ENCODE data around the gene PODXL. TPM values are rescaled to one million over a fixed set of nuclear protein-coding genes. Genes with fewer than 3 reads are reported as not detected.

Gene PODXL
- total and polyA plus RNA-seq, 10 of the 15 experiments (the other 5 are each of a cell fraction or from before 2014, with no cell fraction given): 0.04 to 1.8 (median 0.38) TPM

GRCh38 chr7:131513245-131514061 is 43.0 kb downstream of the PODXL start (continued):
- TF ChIP-seq ESRRA (IDR thresholded peaks at IDR 0.05; ENCODE audit: low read length) (no peak), NR2C1 (IDR thresholded peaks at IDR 0.05) (no peak), BCL11A (IDR thresholded peaks at IDR 0.05; ENCODE audit: low read depth, low read length) (no peak), MTA2 (IDR thresholded peaks at IDR 0.05; ENCODE audit: low read depth) (no peak), PML (IDR thresholded peaks at IDR 0.05; ENCODE audit: low read length) (no peak), MLLT1 (IDR thresholded peaks at IDR 0.05) (no peak), EP300 (IDR thresholded peaks at IDR 0.05; ENCODE audit: borderline replicate concordance in 1 of 2, control insufficient read depth in 1 of 2, low read depth in 2 of 2, low read length in 2 of 2) (no peak), ZNF24 (IDR thresholded peaks at IDR 0.05) (no peak), IKZF1 (conservative IDR thresholded peaks at IDR 0.05) (0 out of 2 replicates have a peak, but pooled peaks have one; percentile 18), ASH2L (IDR thresholded peaks at IDR 0.05; ENCODE audit: borderline replicate concordance, low read depth) (no peak), ZSCAN29 (IDR thresholded peaks at IDR 0.05) (no peak), HDAC2 (IDR thresholded peaks at IDR 0.05) (no peak), BHLHE40 (IDR thresholded peaks at IDR 0.05; ENCODE audit: borderline replicate concordance in 1 of 2, low read depth in 2 of 2, low read length in 1 of 2) (peak in 1 of 2 experiments; percentile 69; a peak in 1 of 4 replicates), EED (IDR thresholded peaks at IDR 0.05; ENCODE audit: low read depth) (no peak), POLR2AphosphoS5 (IDR thresholded peaks at IDR 0.05; ENCODE audit: low read length) (no peak), RAD21 (IDR thresholded peaks at IDR 0.05; ENCODE audit: insufficient read depth, low read depth, low read length) (peak; percentile 72), HDAC6 (IDR thresholded peaks at IDR 0.05; ENCODE audit: unreplicated experiment) (no peak), SREBF1 (IDR thresholded peaks at IDR 0.05; ENCODE audit: low read length) (no peak), NBN (IDR thresholded peaks at IDR 0.05) (no peak), HCFC1 (IDR thresholded peaks at IDR 0.05; ENCODE audit: low read length) (no peak)
- TF ChIP-seq, protein P1, sequence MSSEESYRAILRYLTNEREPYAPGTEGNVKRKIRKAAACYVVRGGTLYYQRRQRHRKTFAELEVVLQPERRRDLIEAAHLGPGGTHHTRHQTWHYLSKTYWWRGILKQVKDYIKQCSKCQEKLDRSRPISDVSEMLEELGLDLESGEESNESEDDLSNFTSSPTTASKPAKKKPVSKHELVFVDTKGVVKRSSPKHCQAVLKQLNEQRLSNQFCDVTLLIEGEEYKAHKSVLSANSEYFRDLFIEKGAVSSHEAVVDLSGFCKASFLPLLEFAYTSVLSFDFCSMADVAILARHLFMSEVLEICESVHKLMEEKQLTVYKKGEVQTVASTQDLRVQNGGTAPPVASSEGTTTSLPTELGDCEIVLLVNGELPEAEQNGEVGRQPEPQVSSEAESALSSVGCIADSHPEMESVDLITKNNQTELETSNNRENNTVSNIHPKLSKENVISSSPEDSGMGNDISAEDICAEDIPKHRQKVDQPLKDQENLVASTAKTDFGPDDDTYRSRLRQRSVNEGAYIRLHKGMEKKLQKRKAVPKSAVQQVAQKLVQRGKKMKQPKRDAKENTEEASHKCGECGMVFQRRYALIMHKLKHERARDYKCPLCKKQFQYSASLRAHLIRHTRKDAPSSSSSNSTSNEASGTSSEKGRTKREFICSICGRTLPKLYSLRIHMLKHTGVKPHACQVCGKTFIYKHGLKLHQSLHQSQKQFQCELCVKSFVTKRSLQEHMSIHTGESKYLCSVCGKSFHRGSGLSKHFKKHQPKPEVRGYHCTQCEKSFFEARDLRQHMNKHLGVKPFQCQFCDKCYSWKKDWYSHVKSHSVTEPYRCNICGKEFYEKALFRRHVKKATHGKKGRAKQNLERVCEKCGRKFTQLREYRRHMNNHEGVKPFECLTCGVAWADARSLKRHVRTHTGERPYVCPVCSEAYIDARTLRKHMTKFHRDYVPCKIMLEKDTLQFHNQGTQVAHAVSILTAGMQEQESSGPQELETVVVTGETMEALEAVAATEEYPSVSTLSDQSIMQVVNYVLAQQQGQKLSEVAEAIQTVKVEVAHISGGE (CRISPR knock-in tag; IDR thresholded peaks at IDR 0.05): no peak
- TF ChIP-seq, protein P2, sequence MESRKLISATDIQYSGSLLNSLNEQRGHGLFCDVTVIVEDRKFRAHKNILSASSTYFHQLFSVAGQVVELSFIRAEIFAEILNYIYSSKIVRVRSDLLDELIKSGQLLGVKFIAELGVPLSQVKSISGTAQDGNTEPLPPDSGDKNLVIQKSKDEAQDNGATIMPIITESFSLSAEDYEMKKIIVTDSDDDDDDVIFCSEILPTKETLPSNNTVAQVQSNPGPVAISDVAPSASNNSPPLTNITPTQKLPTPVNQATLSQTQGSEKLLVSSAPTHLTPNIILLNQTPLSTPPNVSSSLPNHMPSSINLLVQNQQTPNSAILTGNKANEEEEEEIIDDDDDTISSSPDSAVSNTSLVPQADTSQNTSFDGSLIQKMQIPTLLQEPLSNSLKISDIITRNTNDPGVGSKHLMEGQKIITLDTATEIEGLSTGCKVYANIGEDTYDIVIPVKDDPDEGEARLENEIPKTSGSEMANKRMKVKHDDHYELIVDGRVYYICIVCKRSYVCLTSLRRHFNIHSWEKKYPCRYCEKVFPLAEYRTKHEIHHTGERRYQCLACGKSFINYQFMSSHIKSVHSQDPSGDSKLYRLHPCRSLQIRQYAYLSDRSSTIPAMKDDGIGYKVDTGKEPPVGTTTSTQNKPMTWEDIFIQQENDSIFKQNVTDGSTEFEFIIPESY (IDR thresholded peaks at IDR 0.05): no peak
- TF ChIP-seq, protein P3, sequence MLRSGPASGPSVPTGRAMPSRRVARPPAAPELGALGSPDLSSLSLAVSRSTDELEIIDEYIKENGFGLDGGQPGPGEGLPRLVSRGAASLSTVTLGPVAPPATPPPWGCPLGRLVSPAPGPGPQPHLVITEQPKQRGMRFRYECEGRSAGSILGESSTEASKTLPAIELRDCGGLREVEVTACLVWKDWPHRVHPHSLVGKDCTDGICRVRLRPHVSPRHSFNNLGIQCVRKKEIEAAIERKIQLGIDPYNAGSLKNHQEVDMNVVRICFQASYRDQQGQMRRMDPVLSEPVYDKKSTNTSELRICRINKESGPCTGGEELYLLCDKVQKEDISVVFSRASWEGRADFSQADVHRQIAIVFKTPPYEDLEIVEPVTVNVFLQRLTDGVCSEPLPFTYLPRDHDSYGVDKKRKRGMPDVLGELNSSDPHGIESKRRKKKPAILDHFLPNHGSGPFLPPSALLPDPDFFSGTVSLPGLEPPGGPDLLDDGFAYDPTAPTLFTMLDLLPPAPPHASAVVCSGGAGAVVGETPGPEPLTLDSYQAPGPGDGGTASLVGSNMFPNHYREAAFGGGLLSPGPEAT (IDR thresholded peaks at IDR 0.05; ENCODE audit: low read depth): no peak
